ENCODE data around the gene EGFL8. TPM values are rescaled to one million over a fixed set of nuclear protein-coding genes. Genes with fewer than 3 reads are reported as not detected.
"Not testable (repeated sequence)": the region's sequence is repeated elsewhere in the genome, so short reads cannot be mapped to it uniquely, and the experiment has no call there.

Gene EGFL8
- total and polyA plus RNA-seq, 4 donors, result 1.8 to 8.2 (median 1.9) TPM

- Histone ChIP-seq H3K27ac (ENCODE audit: low read depth in 1 of 2, low read length in 2 of 2) (peak overlapping the region; percentile 31 to 46), H3K36me3 (ENCODE audit: control insufficient read depth in 4 of 4, insufficient read depth in 3 of 4, low read depth in 1 of 4, low read length in 3 of 4) (peaks cover 0 to 35% (median 17%) of the 10 kb centered on the region in 4 donors), H3K4me1 (ENCODE audit: control insufficient read depth in 4 of 4, insufficient read depth in 4 of 4, low read length in 3 of 4) (peaks cover 6 to 21% (median 12%) of the 10 kb centered on the region in 4 donors)
- DNase-seq (ENCODE audit: low spot score), result peak; percentile 87
- TF ChIP-seq HNF4A (conservative IDR thresholded peaks at IDR 0.05), result peak in 1 of 2 donors; percentile 9
- not testable (repeated sequence) for H3K4me3 ChIP-seq (ENCODE audit: low read depth in 1 of 3, low read length in 3 of 3); H3K27me3 ChIP-seq (ENCODE audit: control insufficient read depth in 4 of 4, insufficient read depth in 4 of 4, low read length in 3 of 4); H3K9me3 ChIP-seq (ENCODE audit: control insufficient read depth in 4 of 4, low read length in 3 of 4); H3K9ac ChIP-seq (ENCODE audit: low read depth in 1 of 2, low read length in 2 of 2)
- 30% methylated on average over 11 of the region's 11 CpGs for WGBS
Observed at GRCh38 chr6:32185681-32186131, 21.3 kb downstream of the EGFL8 start.

- H3K4me3 ChIP-seq (ENCODE audit: low read depth in 1 of 3, low read length in 3 of 3); H3K9ac ChIP-seq (ENCODE audit: low read depth in 1 of 2, low read length in 2 of 2); H3K27me3 ChIP-seq (ENCODE audit: control insufficient read depth in 4 of 4, insufficient read depth in 4 of 4, low read length in 3 of 4); H3K9me3 ChIP-seq (ENCODE audit: control insufficient read depth in 4 of 4, low read length in 3 of 4); DNase-seq (ENCODE audit: low spot score): not testable (repeated sequence)
- WGBS, result 82% methylated on average over 10 of the region's 10 CpGs
- peaks cover 0 to 29% (median 15%) of the 10 kb centered on the region in 4 donors for H3K36me3 ChIP-seq (ENCODE audit: control insufficient read depth in 4 of 4, insufficient read depth in 3 of 4, low read depth in 1 of 4, low read length in 3 of 4)
- peaks cover 6 to 27% (median 15%) of the 10 kb centered on the region in 4 donors for H3K4me1 ChIP-seq (ENCODE audit: control insufficient read depth in 4 of 4, insufficient read depth in 4 of 4, low read length in 3 of 4)
- H3K27ac ChIP-seq (ENCODE audit: low read depth in 1 of 2, low read length in 2 of 2), result peak overlapping the region; percentile 31 to 46
Observed at GRCh38 chr6:32186151-32186840, 21.9 kb downstream of the EGFL8 start.

GRCh38 chr6:32187009-32187709 lies 22.8 kb downstream of the EGFL8 start:
- TF ChIP-seq RXRA (IDR thresholded peaks at IDR 0.05) (no peak), FOXA1 (IDR thresholded peaks at IDR 0.05) (no peak), ZBTB33 (IDR thresholded peaks at IDR 0.05) (no peak), HNF4G (IDR thresholded peaks at IDR 0.05) (no peak), NR2F2 (IDR thresholded peaks at IDR 0.05) (no peak), SP1 (IDR thresholded peaks at IDR 0.05) (no peak), HNF4A (conservative IDR thresholded peaks at IDR 0.05) (no peak), REST (IDR thresholded peaks at IDR 0.05) (no peak), GABPA (IDR thresholded peaks at IDR 0.05 in 1 of 2, conservative IDR thresholded peaks at IDR 0.05 in 1 of 2) (no peak), JUND (IDR thresholded peaks at IDR 0.05) (no peak), TAF1 (conservative IDR thresholded peaks at IDR 0.05) (no peak), FOXA2 (IDR thresholded peaks at IDR 0.05) (no peak), YY1 (IDR thresholded peaks at IDR 0.05) (no peak), EGR1 (IDR thresholded peaks at IDR 0.05; ENCODE audit: low read depth in 2 of 2) (no peak), RAD21 (IDR thresholded peaks at IDR 0.05) (no peak), CTCF (IDR thresholded peaks at IDR 0.05; ENCODE audit: low read depth, low read length, missing input control) (no peak), ATF3 (IDR thresholded peaks at IDR 0.05) (no peak), MAX (IDR thresholded peaks at IDR 0.05) (no peak)
- H3K4me1 ChIP-seq (ENCODE audit: control insufficient read depth in 4 of 4, insufficient read depth in 4 of 4, low read length in 3 of 4), result peaks cover 7 to 27% (median 16%) of the 10 kb centered on the region in 4 donors
- H3K36me3 ChIP-seq (ENCODE audit: control insufficient read depth in 4 of 4, insufficient read depth in 3 of 4, low read depth in 1 of 4, low read length in 3 of 4), result peaks cover 0 to 26% (median 14%) of the 10 kb centered on the region in 4 donors
- H3K27me3 ChIP-seq (ENCODE audit: control insufficient read depth in 4 of 4, insufficient read depth in 4 of 4, low read length in 3 of 4), result no peaks in the 10 kb centered on the region
- peak overlapping the region in 1 of 2 donors; percentile 46 for H3K27ac ChIP-seq (ENCODE audit: low read depth in 1 of 2, low read length in 2 of 2)
- no peak overlapping the region for H3K9ac ChIP-seq (ENCODE audit: low read depth in 1 of 2, low read length in 2 of 2)
- H3K9me3 ChIP-seq (ENCODE audit: control insufficient read depth in 4 of 4, low read length in 3 of 4), result no peaks in the 10 kb centered on the region
- DNase-seq (ENCODE audit: low spot score), result no peak
- H3K4me3 ChIP-seq (ENCODE audit: low read depth in 1 of 3, low read length in 3 of 3), result no peak overlapping the region
- 79% methylated on average over 12 of the region's 12 CpGs for WGBS
